IMR-90 (cell line): ENCODE data around the gene SYNE3. TPM values are rescaled to one million over a fixed set of nuclear protein-coding genes. Genes with fewer than 3 reads are reported as not detected.
A peak's percentile ranks its signal among the peaks of the same experiment; 100 is the strongest.

Experiments used
- ATAC-seq: fragments of 200-7000 bp; cut with Tn5 transposase; 2 replicates; pipeline ENCODE4 v1.9.1; 2020; ENCODE audit warnings: low read depth, mild to moderate bottlenecking, moderate library complexity
- BruUV-seq: library from RNA; stranded (reverse); fragments of 400-500 nt; replicated peaks from 2 replicates; lab custom pipeline; 2021; lab: Mats Ljungman, UMichigan
- CTCF ChIA-PET: fragments of 300-600 bp; formaldehyde crosslinking; extraction: SDS; loops from one replicate; lab custom pipeline; 2021; ENCODE audit warnings: antibody characterized with exemption; lab: Yijun Ruan, JAX
- POLR2A ChIA-PET: fragments of 300-600 bp; sonication (Branson Sonifier 250); formaldehyde crosslinking; loops from one replicate; lab custom pipeline; 2022; ENCODE audit warnings: antibody characterized with exemption; ENCODE audit not compliant: unreplicated experiment; lab: Charles Lee
- DNase-seq: peaks from one replicate; pipeline ENCODE4 v3.0.0; 2013
- H2AFZ ChIP-seq: replicated peaks from 2 replicates; pipeline ENCODE3; 2013; ENCODE audit warnings: low read length, mild to moderate bottlenecking; ENCODE audit not compliant: poor library complexity
- H2AK5ac ChIP-seq: 2 replicates; pipeline ENCODE4 v1.6.1; 2013; ENCODE audit warnings: low read depth, low read length, inconsistent platforms
- H2AK9ac ChIP-seq: replicated peaks from 2 replicates; pipeline ENCODE3; 2013; ENCODE audit warnings: mild to moderate bottlenecking, low read depth, low read length, moderate library complexity; ENCODE audit not compliant: poor library complexity
- H2BK120ac ChIP-seq: 2 replicates; pipeline ENCODE4 v1.6.1; 2013; ENCODE audit warnings: low read depth, low read length, inconsistent platforms
- H2BK15ac ChIP-seq: 3 replicates; pipeline ENCODE4 v1.6.1; 2013; ENCODE audit warnings: low read depth, low read length, inconsistent platforms
- H2BK20ac ChIP-seq: 2 replicates; pipeline ENCODE4 v1.6.1; 2013; ENCODE audit warnings: low read depth, mild to moderate bottlenecking, inconsistent platforms, low read length, moderate library complexity
- H2BK5ac ChIP-seq: 2 replicates; pipeline ENCODE4 v1.6.1; 2013; ENCODE audit warnings: mild to moderate bottlenecking, low read depth, low read length, inconsistent platforms; ENCODE audit not compliant: poor library complexity, severe bottlenecking
- H3K14ac ChIP-seq: replicated peaks from 2 replicates; pipeline ENCODE4 v1.6.1; 2013; ENCODE audit warnings: low read depth, low read length, inconsistent platforms
- H3K18ac ChIP-seq: 2 replicates; pipeline ENCODE4 v1.6.1; 2013; ENCODE audit warnings: low read depth, low read length, control low read depth
- H3K23ac ChIP-seq: 2 replicates; pipeline ENCODE4 v1.6.1; 2013; ENCODE audit warnings: low read depth, low read length, inconsistent platforms
- H3K27ac ChIP-seq: 2 replicates; pipeline ENCODE4 v1.5.1; 2013; ENCODE audit warnings: mild to moderate bottlenecking, control low read depth, low read length; ENCODE audit not compliant: insufficient read depth
- H3K27me3 ChIP-seq: 2 replicates; pipeline ENCODE4 v1.6.1; 2013; ENCODE audit warnings: low read length; ENCODE audit not compliant: control insufficient read depth, insufficient read depth
- H3K36me3 ChIP-seq: 2 replicates; pipeline ENCODE4 v1.6.1; 2013; ENCODE audit warnings: low read length, mixed read lengths; ENCODE audit not compliant: control insufficient read depth, insufficient read depth
- H3K4ac ChIP-seq: 2 replicates; pipeline ENCODE4 v1.6.1; 2013; ENCODE audit warnings: low read depth, low read length, inconsistent platforms
- H3K4me1 ChIP-seq: 2 replicates; pipeline ENCODE4 v1.6.1; 2013; ENCODE audit warnings: low read length, mixed read lengths; ENCODE audit not compliant: control insufficient read depth, insufficient read depth
- H3K4me2 ChIP-seq: 2 replicates; pipeline ENCODE4 v1.6.1; 2013; ENCODE audit warnings: low read depth, mild to moderate bottlenecking, control low read depth, low read length, moderate library complexity
- H3K4me3 ChIP-seq: 2 replicates; pipeline ENCODE4 v1.5.1; 2013; ENCODE audit warnings: low read depth, mild to moderate bottlenecking, control low read depth, low read length, moderate library complexity; ENCODE audit not compliant: insufficient read depth
- H3K56ac ChIP-seq: 2 replicates; pipeline ENCODE4 v1.6.1; 2013; ENCODE audit warnings: low read length, inconsistent platforms; ENCODE audit not compliant: insufficient read depth; ENCODE audit errors: extremely low read depth
- H3K79me1 ChIP-seq, 2 experiments: 2 replicates each; pipeline ENCODE4 v1.6.1; 2013; ENCODE audit warnings: low read length in 2 of 2, inconsistent platforms in 1 of 2, low read depth in 1 of 2
- H3K9ac ChIP-seq: 2 replicates; pipeline ENCODE4 v1.6.1; 2013; ENCODE audit warnings: low read depth, low read length, control low read depth
- H3K9me1 ChIP-seq: 2 replicates; pipeline ENCODE4 v1.6.1; 2013; ENCODE audit warnings: low read length, inconsistent platforms; ENCODE audit not compliant: insufficient read depth
- H3K9me3 ChIP-seq: 2 replicates; pipeline ENCODE4 v1.6.1; 2013; ENCODE audit warnings: low read length; ENCODE audit not compliant: control insufficient read depth, insufficient read depth
- H4K20me1 ChIP-seq: 2 replicates; pipeline ENCODE4 v1.6.1; 2013; ENCODE audit warnings: low read length, inconsistent platforms; ENCODE audit not compliant: insufficient read depth
- H4K5ac ChIP-seq: 2 replicates; pipeline ENCODE4 v1.6.1; 2013; ENCODE audit warnings: mild to moderate bottlenecking, low read depth, low read length, control low read depth
- H4K8ac ChIP-seq, 2 experiments: 2 replicates each; pipeline ENCODE4 v1.6.1; 2013; ENCODE audit warnings: low read depth in 2 of 2, low read length in 2 of 2, control low read depth in 1 of 2, inconsistent platforms in 1 of 2
- H4K91ac ChIP-seq: 2 replicates; pipeline ENCODE4 v1.6.1; 2013; ENCODE audit warnings: low read depth, low read length, inconsistent platforms; ENCODE audit not compliant: insufficient read depth
- BHLHE40 ChIP-seq: fragments of 150-350 bp; IDR thresholded peaks from 2 replicates; pipeline ENCODE4 v1.6.1; 2016; ENCODE audit warnings: mild to moderate bottlenecking, low read depth, low read length
- CEBPB ChIP-seq: IDR thresholded peaks from 2 replicates; pipeline ENCODE4 v1.6.1; 2012; ENCODE audit warnings: low read depth, low read length, improper control_type of control experiment
- CHD1 ChIP-seq: IDR thresholded peaks from 2 replicates; pipeline ENCODE4 v1.6.1; 2012; ENCODE audit warnings: low read depth, low read length, improper control_type of control experiment
- ELK1 ChIP-seq: fragments of 150-350 bp; IDR thresholded peaks from 2 replicates; pipeline ENCODE4 v1.6.1; 2016; ENCODE audit warnings: low read depth, mild to moderate bottlenecking, low read length, moderate library complexity, borderline replicate concordance
- MAFK ChIP-seq: IDR thresholded peaks from 2 replicates; pipeline ENCODE4 v1.6.1; 2012; ENCODE audit warnings: low read depth, low read length, improper control_type of control experiment
- MAZ ChIP-seq: IDR thresholded peaks from 2 replicates; pipeline ENCODE4 v1.6.1; 2012; ENCODE audit warnings: low read depth, mild to moderate bottlenecking, low read length, improper control_type of control experiment, moderate library complexity, borderline replicate concordance
- MXI1 ChIP-seq: IDR thresholded peaks from 2 replicates; pipeline ENCODE4 v1.6.1; 2012; ENCODE audit warnings: low read depth, mild to moderate bottlenecking, low read length, moderate library complexity, borderline replicate concordance
- NFE2L2 ChIP-seq: fragments of 150-350 bp; IDR thresholded peaks from 2 replicates; pipeline ENCODE4 v1.6.1; 2016; ENCODE audit warnings: low read depth, mild to moderate bottlenecking, low read length
- POLR2A ChIP-seq: IDR thresholded peaks from 2 replicates; pipeline ENCODE4 v1.6.1; 2012; ENCODE audit warnings: mild to moderate bottlenecking, low read depth, low read length
- RAD21 ChIP-seq: IDR thresholded peaks from 2 replicates; pipeline ENCODE4 v1.6.1; 2012; ENCODE audit warnings: low read length, improper control_type of control experiment
- RCOR1 ChIP-seq: IDR thresholded peaks from 2 replicates; pipeline ENCODE4 v1.6.1; 2012; ENCODE audit warnings: mild to moderate bottlenecking, low read length, improper control_type of control experiment; ENCODE audit not compliant: insufficient replicate concordance
- RFX5 ChIP-seq: IDR thresholded peaks from 2 replicates; pipeline ENCODE4 v1.8.0; 2012; ENCODE audit warnings: low read depth, mild to moderate bottlenecking, low read length, moderate library complexity
- SMC3 ChIP-seq: fragments of 150-350 bp; IDR thresholded peaks from 2 replicates; pipeline ENCODE4 v1.6.1; 2016; ENCODE audit warnings: low read depth, mild to moderate bottlenecking, antibody characterized with exemption, low read length, moderate library complexity
- WGBS, 2 experiments: methylation state at CpG; one replicate each; pipeline versions ENCODE4 v1.1.5 to v1.1.7; 2013; ENCODE audit warnings: missing lambda C conversion rate in 2 of 2; ENCODE audit not compliant: insufficient read length in 1 of 2; ENCODE audit errors: extremely low coverage in 2 of 2; 5-methylcytosine and 5-hydroxymethylcytosine counted together
- dilution Hi-C: fragments of 300-500 bp; cut with HindIII; formaldehyde crosslinking; loops from one replicate; pipeline ENCODE4 v1.14.3; 2018; ENCODE audit warnings: low sequenced_read_pairs; ENCODE audit not compliant: unreplicated experiment
- in situ Hi-C: fragments of 300-500 bp; cut with MboI; formaldehyde crosslinking; loops from 3 replicates; pipeline ENCODE4 v1.14.3; 2019; ENCODE audit warnings: low sequenced_read_pairs, inconsistent platforms, mixed read lengths
- intact Hi-C: fragments of 100-400 bp; cut with micrococcal nuclease; formaldehyde crosslinking; loops from 2 replicates; pipeline ENCODE4 v1.10.0; 2022
- polyA plus RNA-seq, 3 experiments: library from polyadenylated mRNA; depleted of rRNA; stranded (reverse); fragments of >200 nt; gene quantifications; 2 replicates each; pipeline ENCODE4 v1.2.3, GENCODE V29; 2012; ENCODE audit warnings: low replicate concordance in 1 of 3
- total RNA-seq: library from RNA; depleted of rRNA; stranded (reverse); fragments of >200 nt; gene quantifications from 2 replicates; pipeline ENCODE4 v1.2.3, GENCODE V29; 2012
- TF ChIP-seq, protein P1 (sequence below): fragments of 150-350 bp; IDR thresholded peaks from 2 replicates; pipeline ENCODE4 v1.6.1; 2017; ENCODE audit warnings: mild to moderate bottlenecking, antibody characterized with exemption, low read length, low read depth

The SYNE3 gene
- total and polyA plus RNA-seq, 2 of the 4 experiments (the other 2 are of a cell fraction), result 2.9 to 5.0 TPM

- TF ChIP-seq SMC3 (no peak), MXI1 (no peak), NFE2L2 (no peak), MAZ (no peak; the same call in 1 of the 2 replicates), RFX5 (no peak), RAD21 (no peak), CEBPB (no peak)
These were observed at the start of gene SYNE3 (continued) for GRCh38 chr14:95516554-95517181.

DNA sequence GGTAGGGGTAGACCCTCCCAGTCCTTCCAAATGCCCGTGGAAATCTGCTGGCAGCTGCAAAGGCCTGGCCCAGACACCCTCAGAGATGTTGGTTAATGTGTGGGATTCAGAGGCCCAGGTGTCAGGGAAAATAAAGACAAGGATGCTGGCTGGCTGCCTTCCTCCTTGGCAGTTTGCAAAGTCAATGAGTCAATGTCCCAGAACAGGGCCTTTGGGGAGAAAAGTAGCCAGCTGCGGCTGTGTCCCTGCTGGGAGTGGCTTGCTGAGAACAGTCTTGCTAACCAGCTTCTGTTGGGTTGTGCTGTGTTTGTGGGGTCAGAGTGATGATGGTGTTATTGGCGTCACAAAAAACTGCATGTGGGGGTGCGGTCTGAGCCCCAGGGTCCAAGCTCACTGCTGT is 47.6 kb upstream of the SYNE3 start:
- H3K4me1 ChIP-seq, result no peaks in the 10 kb centered on the region
- H3K4me3 ChIP-seq, result no peak overlapping the region
- no peak overlapping the region for H3K56ac ChIP-seq
- no peak overlapping the region for H3K18ac ChIP-seq
- H2BK5ac ChIP-seq, result no peak overlapping the region
- no peak overlapping the region for H4K8ac ChIP-seq
- no peaks in the 10 kb centered on the region for H3K36me3 ChIP-seq
- H3K23ac ChIP-seq, result no peak overlapping the region
- H3K9me1 ChIP-seq, result no peaks in the 10 kb centered on the region; the same call in 1 of the 2 replicates
- no peak overlapping the region for H2AFZ ChIP-seq
- dilution Hi-C loops (loop anchor here (25.0 kb wide), 1 partner anchor 223 kb away; no protein-coding TSS in a partner anchor), intact Hi-C loops (loop anchor here (10.0 kb wide), 1 partner anchor 861 kb away; no protein-coding TSS in a partner anchor), in situ Hi-C loops (loop anchor here (5.0 to 25.0 kb wide), 2 partner anchors 208 to 848 kb away; no protein-coding TSS in a partner anchor)
- DNase-seq (peak; percentile 18), ATAC-seq (no peak)
- no peak overlapping the region for H4K5ac ChIP-seq
- H2BK15ac ChIP-seq, result no peak overlapping the region
- no peak overlapping the region for H3K9ac ChIP-seq
- H3K4ac ChIP-seq, result no peak overlapping the region
- no peak overlapping the region for H2AK5ac ChIP-seq
- H3K79me1 ChIP-seq, result no peaks in the 10 kb centered on the region
- no peaks in the 10 kb centered on the region for H4K20me1 ChIP-seq
- ChIA-PET POLR2A (no interaction called here), CTCF (interaction anchor here (0.6 to 1.2 kb wide), 2 partner anchors 16 to 210 kb away, joined by 3 to 4 read pairs; no protein-coding TSS in a partner anchor)
- no peak overlapping the region for H2BK20ac ChIP-seq
- BruUV-seq, result no TSS peak
- peaks cover 11% of the 10 kb centered on the region for H3K27me3 ChIP-seq
- H3K14ac ChIP-seq, result no peak overlapping the region
- no peak overlapping the region for H3K4me2 ChIP-seq
- H3K9me3 ChIP-seq, result no peaks in the 10 kb centered on the region
- no peak overlapping the region for H3K27ac ChIP-seq
- WGBS, 2 experiments, result no CpG with 5 or more reads among the region's 4 CpGs
- H2BK120ac ChIP-seq, result no peak overlapping the region
- H4K91ac ChIP-seq, result no peak overlapping the region
- no peak overlapping the region for H2AK9ac ChIP-seq
- TF ChIP-seq POLR2A (no peak), CEBPB (no peak), RCOR1 (no peak), MXI1 (no peak), BHLHE40 (no peak), SMC3 (no peak), MAFK (no peak), NFE2L2 (no peak), ELK1 (no peak), RAD21 (no peak), MAZ (no peak), RFX5 (no peak), CHD1 (no peak)
- TF ChIP-seq, protein P1, sequence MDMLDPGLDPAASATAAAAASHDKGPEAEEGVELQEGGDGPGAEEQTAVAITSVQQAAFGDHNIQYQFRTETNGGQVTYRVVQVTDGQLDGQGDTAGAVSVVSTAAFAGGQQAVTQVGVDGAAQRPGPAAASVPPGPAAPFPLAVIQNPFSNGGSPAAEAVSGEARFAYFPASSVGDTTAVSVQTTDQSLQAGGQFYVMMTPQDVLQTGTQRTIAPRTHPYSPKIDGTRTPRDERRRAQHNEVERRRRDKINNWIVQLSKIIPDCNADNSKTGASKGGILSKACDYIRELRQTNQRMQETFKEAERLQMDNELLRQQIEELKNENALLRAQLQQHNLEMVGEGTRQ, result no peak
